Thyroid gland (tissue), 4 donors: ENCODE measurements around the gene IL37.

Source experiments
- CTCF ChIP-seq, 6 experiments: fragments of 200-600 bp in 3 of 6; fragments of 450-650 bp in 3 of 6; sonication (generic) in 3 of 6; IDR thresholded peaks; one replicate each; pipeline ENCODE4 v1.5.1; 2016 to 2019; ENCODE audit warnings: antibody characterized with exemption in 6 of 6, mild to moderate bottlenecking in 2 of 6, inconsistent platforms in 1 of 6, moderate library complexity in 1 of 6
- POLR2A ChIP-seq, 2 donors: fragments of 450-650 bp; IDR thresholded peaks; one replicate each; pipeline ENCODE4 v1.6.1; 2017; ENCODE audit warnings: antibody characterized with exemption in 2 of 2, mild to moderate bottlenecking in 2 of 2, moderate library complexity in 1 of 2

GRCh38 chr2:112940859-112941625 is 30.1 kb downstream of the IL37 start:
- no peak for TF ChIP-seq CTCF (IDR thresholded peaks at IDR 0.05)
- TF ChIP-seq POLR2A (IDR thresholded peaks at IDR 0.05): no peak
